HCT116 (cell line): Measurements from ENCODE around the gene ST8SIA2. TPM values are rescaled to one million over a fixed set of nuclear protein-coding genes. Genes with fewer than 3 reads are reported as not detected.

Experiments
- ATAC-seq: fragments of 200-7000 bp; cut with Tn5 transposase; 2 replicates; pipeline ENCODE4 v1.9.1; 2020; ENCODE audit warnings: mild to moderate bottlenecking, moderate library complexity
- BruUV-seq: library from RNA; stranded (reverse); fragments of 400-500 nt; replicated peaks from 2 replicates; lab custom pipeline; 2021; lab: Mats Ljungman, UMichigan
- CTCF ChIA-PET: fragments of 300-600 bp; sonication (Branson Sonifier 250); formaldehyde crosslinking; loops from one replicate; lab custom pipeline; 2021; ENCODE audit warnings: antibody characterized with exemption; lab: Charles Lee
- POLR2A ChIA-PET: fragments of 300-600, 350-600 bp; sonication (Branson Sonifier 250); formaldehyde crosslinking; loops from one replicate; lab custom pipeline; 2021; ENCODE audit warnings: antibody characterized with exemption; lab: Charles Lee
- RAD21 ChIA-PET, 2 experiments: fragments of 300-600 bp; sonication (Branson Sonifier 250); formaldehyde crosslinking; loops; one replicate each; lab custom pipeline; 2023; ENCODE audit warnings: low total read pairs in 2 of 2; ENCODE audit not compliant: uncharacterized antibody in 2 of 2, unreplicated experiment in 2 of 2, low non-redundant PET in 1 of 2; lab: Charles Lee
- DNase-seq: peaks from one replicate; pipeline ENCODE4 v3.0.0-alpha.2; 2010; ENCODE audit warnings: low read depth, low spot score
- H2AFZ ChIP-seq: fragments of 200-600 bp; shearing (Covaris generic), sonication (generic); 2 replicates; pipeline ENCODE4 v1.6.1; 2017; ENCODE audit warnings: low read depth, mixed run types, mixed read lengths, antibody characterized with exemption, low read length; ENCODE audit not compliant: poor library complexity, severe bottlenecking
- H3K27ac ChIP-seq: 2 replicates; pipeline ENCODE4 v1.5.1; 2012; ENCODE audit warnings: low read depth, low read length
- H3K27me3 ChIP-seq: fragments of 200-600 bp; sonication (generic); 2 replicates; pipeline ENCODE4 v1.6.1; 2016; ENCODE audit warnings: mixed run types, low read length, mixed read lengths; ENCODE audit not compliant: insufficient read depth
- H3K36me3 ChIP-seq, 2 experiments: fragments of 200-500 bp in 1 of 2; fragments of 200-600 bp in 1 of 2; sonication (Bioruptor generic) in 1 of 2; sonication (generic) in 1 of 2; 2 replicates each; pipeline versions ENCODE4 v1.5.1 to v1.6.1; 2014 to 2016; ENCODE audit warnings: low read length in 2 of 2, inconsistent platforms in 1 of 2, mixed read lengths in 1 of 2, mixed run types in 1 of 2; ENCODE audit not compliant: insufficient read depth in 2 of 2, control insufficient read depth in 1 of 2
- H3K4me1 ChIP-seq, 2 experiments: fragments of 200-600 bp in 1 of 2; sonication (generic) in 1 of 2; 2 replicates each; pipeline versions ENCODE4 v1.5.1 to v1.6.1; 2012 to 2017; ENCODE audit warnings: low read length in 2 of 2, inconsistent platforms in 1 of 2, mild to moderate bottlenecking in 1 of 2, mixed read lengths in 1 of 2, mixed run types in 1 of 2, moderate library complexity in 1 of 2; ENCODE audit not compliant: insufficient read depth in 2 of 2, control insufficient read depth in 1 of 2
- H3K4me2 ChIP-seq: fragments of 200-600 bp; sonication (generic); 2 replicates; pipeline ENCODE4 v1.6.1; 2017; ENCODE audit warnings: mixed run types, low read length, mixed read lengths
- H3K4me3 ChIP-seq, 2 experiments: fragments of 200-600 bp in 1 of 2; sonication (generic) in 1 of 2; replicated peaks in 1 of 2; 2 replicates each; pipeline ENCODE4 v1.5.1; 2011 to 2016; ENCODE audit warnings: low read length in 2 of 2, control low read depth in 1 of 2, low read depth in 1 of 2, mild to moderate bottlenecking in 1 of 2, mixed read lengths in 1 of 2, mixed run types in 1 of 2
- H3K79me2 ChIP-seq: fragments of 200-600 bp; sonication (generic); 2 replicates; pipeline ENCODE4 v1.6.1; 2017; ENCODE audit warnings: mild to moderate bottlenecking, mixed run types, low read length, moderate library complexity, mixed read lengths; ENCODE audit not compliant: insufficient read depth
- H3K9ac ChIP-seq: fragments of 200-600 bp; sonication (generic); 2 replicates; pipeline ENCODE4 v1.6.1; 2016; ENCODE audit warnings: low read length, mixed read lengths
- H3K9me2 ChIP-seq: fragments of 200-600 bp; sonication (generic), shearing (Covaris generic); 2 replicates; pipeline ENCODE4 v1.6.1; 2017; ENCODE audit warnings: mixed run types, mild to moderate bottlenecking, moderate library complexity; ENCODE audit not compliant: insufficient read depth
- H3K9me3 ChIP-seq, 2 experiments: fragments of 200-500 bp in 1 of 2; fragments of 200-600 bp in 1 of 2; sonication (Bioruptor generic) in 1 of 2; sonication (generic) in 1 of 2; 2 replicates each; pipeline ENCODE4 v1.6.1; 2014 to 2017; ENCODE audit warnings: low read length in 2 of 2, mixed read lengths in 2 of 2, inconsistent platforms in 1 of 2, low read depth in 1 of 2, mild to moderate bottlenecking in 1 of 2, mixed run types in 1 of 2, moderate library complexity in 1 of 2; ENCODE audit not compliant: control insufficient read depth in 1 of 2, insufficient read depth in 1 of 2
- H4K20me1 ChIP-seq: fragments of 200-600 bp; sonication (generic), shearing (Covaris generic); 2 replicates; pipeline ENCODE4 v1.6.1; 2017; ENCODE audit warnings: mixed run types, mild to moderate bottlenecking, moderate library complexity; ENCODE audit not compliant: insufficient read depth
- ATF3 ChIP-seq: IDR thresholded peaks from 2 replicates; pipeline ENCODE4 v1.6.1; 2012
- CTCF ChIP-seq, 3 experiments: fragments of 200-600 bp in 1 of 3; sonication (generic) in 1 of 3; IDR thresholded peaks in 2 of 3; conservative IDR thresholded peaks in 1 of 3; 2 replicates each; pipeline ENCODE4 v1.5.1; 2012 to 2017; ENCODE audit warnings: low read depth in 2 of 3, low read length in 2 of 3, antibody characterized with exemption in 1 of 3, borderline replicate concordance in 1 of 3, control low read depth in 1 of 3, mild to moderate bottlenecking in 1 of 3, mixed read lengths in 1 of 3, mixed run types in 1 of 3, moderate library complexity in 1 of 3; ENCODE audit not compliant: insufficient read depth in 1 of 3
- EGR1 ChIP-seq: IDR thresholded peaks from 2 replicates; pipeline ENCODE4 v1.6.1; 2012; ENCODE audit warnings: low read depth
- ELF1 ChIP-seq: IDR thresholded peaks from 2 replicates; pipeline ENCODE4 v1.6.1; 2012; ENCODE audit warnings: low read depth, borderline replicate concordance
- POLR2AphosphoS5 ChIP-seq: IDR thresholded peaks from 2 replicates; pipeline ENCODE4 v1.6.1; 2011; ENCODE audit warnings: mild to moderate bottlenecking, low read depth, low read length, moderate library complexity
- REST ChIP-seq: IDR thresholded peaks from 2 replicates; pipeline ENCODE4 v1.6.1; 2012; ENCODE audit warnings: low read depth
- TCF7L2 ChIP-seq: IDR thresholded peaks from 2 replicates; pipeline ENCODE4 v1.7.0; 2011; ENCODE audit warnings: borderline replicate concordance, inconsistent platforms; ENCODE audit not compliant: insufficient read depth, insufficient read length; ENCODE audit errors: extremely low read depth
- ZFX ChIP-seq: fragments of 450-650 bp; IDR thresholded peaks from 2 replicates; pipeline ENCODE4 v1.6.1; 2017
- ZNF274 ChIP-seq: fragments of 200-500 bp; sonication (Bioruptor generic); IDR thresholded peaks from 2 replicates; pipeline ENCODE4 v1.6.1; 2014; ENCODE audit warnings: mild to moderate bottlenecking, low read depth, low read length, inconsistent platforms
- intact Hi-C: fragments of 100-400 bp; cut with micrococcal nuclease; formaldehyde crosslinking; loops from 2 replicates; pipeline ENCODE4 v1.10.0; 2022
- total RNA-seq: library from RNA; stranded (reverse); gene quantifications from one replicate; pipeline ENCODE4 v1.2.1, GENCODE V29; 2021; ENCODE audit not compliant: unreplicated experiment

ST8SIA2 gene
- total RNA-seq, 1 experiment from 2014 or later: not detected

- Histone ChIP-seq H3K4me3 (no peak overlapping the region), H3K27ac (no peak overlapping the region), H3K9ac (no peak overlapping the region), H3K36me3 (no peaks in the 10 kb centered on the region), H3K79me2 (no peaks in the 10 kb centered on the region), H3K9me2 (no peaks in the 10 kb centered on the region), H3K4me2 (no peak overlapping the region), H3K9me3 (no peaks in the 10 kb centered on the region), H4K20me1 (no peaks in the 10 kb centered on the region), H3K27me3 (peaks cover 46% of the 10 kb centered on the region), H2AFZ (no peak overlapping the region)
- intact Hi-C loops: no loop called here
- POLR2A ChIA-PET: no interaction called here
- CTCF ChIA-PET: no interaction called here
- no peak for DNase-seq
- ATAC-seq: no peak
- RAD21 ChIA-PET: no interaction called here
- TF ChIP-seq ATF3 (no peak), CTCF (IDR thresholded peaks at IDR 0.05 in 2 of 3, conservative IDR thresholded peaks at IDR 0.05 in 1 of 3; ENCODE audit: borderline replicate concordance in 1 of 3, insufficient read depth in 1 of 3, low read depth in 2 of 3, low read length in 2 of 3) (no peak), POLR2AphosphoS5 (no peak), ZNF274 (no peak), ELF1 (no peak), REST (no peak), ZFX (no peak), EGR1 (no peak), TCF7L2 (no peak)
- TF ChIP-seq, all 23 proteins: peak for 0
- H3K4me1 ChIP-seq: no peaks in the 10 kb centered on the region
- BruUV-seq: no TSS peak
Measured at GRCh38 chr15:92343924-92344643, 49.6 kb upstream of the ST8SIA2 start.
